Activated T-helper 1 cell treated with anti-CD3 and anti-CD28 coated beads, Interleukin-12 subunit alpha, Interleukin-12 subunit beta, Interleukin-2, Interleukin-4 antibody, amounts not matched to agents 30 ng/mL and 10 ng/mL and 1 ng/mL, durations not matched to agents 14 hours and 24 hours and 36 hours (primary cell): ENCODE data around the gene ACSS1. TPM values are rescaled to one million over a fixed set of nuclear protein-coding genes. Genes with fewer than 3 reads are reported as not detected.
"Not testable (repeated sequence)": the region's sequence is repeated elsewhere in the genome, so short reads cannot be mapped to it uniquely, and the experiment has no call there.

Experiments
- DNase-seq: peaks from one replicate; pipeline ENCODE4 v3.0.0; 2021; ENCODE audit warnings: low spot score
- H3K27ac Mint-ChIP-seq: one replicate; pipeline ENCODE4 v1.8.0; 2021; ENCODE audit warnings: mild to moderate bottlenecking, mixed read lengths
- H3K27me3 Mint-ChIP-seq: one replicate; pipeline ENCODE4 v1.8.0; 2022; ENCODE audit warnings: mild to moderate bottlenecking, moderate library complexity, mixed read lengths; ENCODE audit not compliant: insufficient read depth
- H3K36me3 Mint-ChIP-seq: one replicate; pipeline ENCODE4 v1.8.0; 2021; ENCODE audit warnings: low read depth, mixed read lengths
- H3K4me1 Mint-ChIP-seq: one replicate; pipeline ENCODE4 v1.8.0; 2021; ENCODE audit warnings: low read depth, mixed read lengths
- H3K4me3 Mint-ChIP-seq: one replicate; pipeline ENCODE4 v1.8.0; 2021; ENCODE audit warnings: mild to moderate bottlenecking, moderate library complexity, mixed read lengths
- H3K9me3 Mint-ChIP-seq: one replicate; pipeline ENCODE4 v1.8.0; 2021; ENCODE audit warnings: mixed read lengths
- intact Hi-C: fragments of 100-400 bp; cut with micrococcal nuclease; formaldehyde crosslinking; loops from one replicate; pipeline ENCODE4 v1.15.1; 2024
- total RNA-seq: library from RNA; stranded (reverse); gene quantifications from 2 replicates; pipeline ENCODE4 v1.2.3, GENCODE V29; 2022

The ACSS1 gene
- total RNA-seq, 1 donor from 2014 or later, result 11.7 TPM

GRCh38 chr20:25011831-25012241 is 46.1 kb downstream of the ACSS1 start:
- no peaks in the 10 kb centered on the region for H3K9me3 Mint-ChIP-seq
- H3K36me3 Mint-ChIP-seq, result peaks cover 7% of the 10 kb centered on the region
- no peak for DNase-seq
- no peak overlapping the region for H3K4me3 Mint-ChIP-seq
- H3K27me3 Mint-ChIP-seq, result no peaks in the 10 kb centered on the region
- H3K4me1 Mint-ChIP-seq, result no peaks in the 10 kb centered on the region
- H3K27ac Mint-ChIP-seq, result no peak overlapping the region
- intact Hi-C loops, result no loop called here

GRCh38 chr20:25011261-25011660 is 46.7 kb downstream of the ACSS1 start:
- H3K9me3 Mint-ChIP-seq, result no peaks in the 10 kb centered on the region
- H3K27ac Mint-ChIP-seq, result no peak overlapping the region
- intact Hi-C loops, result no loop called here
- peaks cover 7% of the 10 kb centered on the region for H3K36me3 Mint-ChIP-seq
- H3K4me3 Mint-ChIP-seq, result no peak overlapping the region
- H3K27me3 Mint-ChIP-seq, result no peaks in the 10 kb centered on the region
- DNase-seq, result no peak
- H3K4me1 Mint-ChIP-seq, result no peaks in the 10 kb centered on the region

GRCh38 chr20:25009218-25010145 is 48.5 kb downstream of the ACSS1 start:
- no peaks in the 10 kb centered on the region for H3K4me1 Mint-ChIP-seq
- DNase-seq, result no peak
- no peak overlapping the region for H3K27ac Mint-ChIP-seq
- no peaks in the 10 kb centered on the region for H3K9me3 Mint-ChIP-seq
- no peak overlapping the region for H3K4me3 Mint-ChIP-seq
- H3K36me3 Mint-ChIP-seq, result peaks cover 6% of the 10 kb centered on the region
- no peaks in the 10 kb centered on the region for H3K27me3 Mint-ChIP-seq
- intact Hi-C loops, result no loop called here

- Mint-ChIP-seq H3K27me3 (no peaks in the 10 kb centered on the region), H3K36me3 (peaks cover 4% of the 10 kb centered on the region), H3K9me3 (no peaks in the 10 kb centered on the region), H3K4me1 (no peaks in the 10 kb centered on the region), H3K4me3 (no peak overlapping the region), H3K27ac (no peak overlapping the region)
- DNase-seq, result no peak
- intact Hi-C loops, result no loop called here
These were observed 49.3 kb downstream of the ACSS1 start for GRCh38 chr20:25008388-25009217.

DNA sequence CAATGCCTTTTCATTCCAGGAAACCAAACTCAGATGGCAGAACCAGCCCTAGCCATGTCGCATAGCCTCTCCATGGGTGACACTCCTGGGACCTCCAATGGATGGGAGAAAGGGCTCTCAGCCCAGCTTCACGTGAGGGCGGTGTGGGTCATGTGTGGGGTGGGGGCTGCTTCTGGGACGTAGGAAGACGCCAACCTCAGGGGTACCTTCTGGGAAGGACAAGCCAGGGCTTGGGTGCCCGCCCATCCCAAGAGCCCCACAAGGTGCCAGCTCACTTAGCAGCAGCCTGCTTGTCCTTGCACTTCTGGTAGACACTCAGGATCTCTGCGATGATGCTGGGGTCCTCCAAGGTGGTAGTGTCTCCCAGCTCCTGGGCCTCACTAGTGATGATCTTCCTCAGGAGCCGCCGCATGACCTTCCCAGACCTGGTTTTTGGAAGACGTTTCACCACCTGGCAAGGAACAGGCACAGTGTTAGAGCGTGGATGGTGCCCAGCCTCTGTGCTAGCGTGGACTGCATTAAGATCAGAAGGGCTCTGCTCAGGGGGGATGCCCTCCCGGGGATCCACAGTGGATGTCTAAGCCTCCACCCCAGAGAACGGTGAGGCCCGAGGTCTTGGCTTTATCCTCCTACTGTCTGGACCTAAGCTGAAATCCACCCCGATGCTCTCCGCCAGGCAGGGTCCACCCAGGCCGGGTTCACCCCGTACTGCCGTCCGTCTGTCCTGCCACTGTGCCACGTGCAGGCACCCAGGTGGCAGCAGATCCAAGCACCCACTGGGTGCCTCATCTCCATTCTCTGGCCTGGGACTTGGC is 50.2 kb downstream of the ACSS1 start:
- peaks cover 4% of the 10 kb centered on the region for H3K36me3 Mint-ChIP-seq
- no peak overlapping the region for H3K27ac Mint-ChIP-seq
- intact Hi-C loops, result no loop called here
- no peaks in the 10 kb centered on the region for H3K4me1 Mint-ChIP-seq
- no peaks in the 10 kb centered on the region for H3K27me3 Mint-ChIP-seq
- no peak overlapping the region for H3K4me3 Mint-ChIP-seq
- no peaks in the 10 kb centered on the region for H3K9me3 Mint-ChIP-seq
- DNase-seq, result no peak

- intact Hi-C loops, result no loop called here
- no peaks in the 10 kb centered on the region for H3K27me3 Mint-ChIP-seq
- H3K36me3 Mint-ChIP-seq, result peaks cover 4% of the 10 kb centered on the region
- H3K27ac Mint-ChIP-seq, result no peak overlapping the region
- H3K4me3 Mint-ChIP-seq, result no peak overlapping the region
- no peaks in the 10 kb centered on the region for H3K9me3 Mint-ChIP-seq
- no peak for DNase-seq
- H3K4me1 Mint-ChIP-seq, result no peaks in the 10 kb centered on the region
These were observed 51.3 kb downstream of the ACSS1 start for GRCh38 chr20:25006431-25007167.

GRCh38 chr20:25005661-25006060 is 52.3 kb downstream of the ACSS1 start:
- Mint-ChIP-seq H3K27me3 (no peaks in the 10 kb centered on the region), H3K4me3 (no peak overlapping the region), H3K9me3 (no peaks in the 10 kb centered on the region), H3K27ac (no peak overlapping the region), H3K36me3 (peaks cover 4% of the 10 kb centered on the region), H3K4me1 (no peaks in the 10 kb centered on the region)
- intact Hi-C loops, result no loop called here
- no peak for DNase-seq

GRCh38 chr20:25005220-25005619 is 52.7 kb downstream of the ACSS1 start:
- Mint-ChIP-seq H3K4me3 (no peak overlapping the region), H3K27me3 (peaks cover 3% of the 10 kb centered on the region), H3K27ac (no peak overlapping the region), H3K4me1 (no peaks in the 10 kb centered on the region), H3K36me3 (peaks cover 4% of the 10 kb centered on the region), H3K9me3 (no peaks in the 10 kb centered on the region)
- intact Hi-C loops, result no loop called here
- no peak for DNase-seq

DNA sequence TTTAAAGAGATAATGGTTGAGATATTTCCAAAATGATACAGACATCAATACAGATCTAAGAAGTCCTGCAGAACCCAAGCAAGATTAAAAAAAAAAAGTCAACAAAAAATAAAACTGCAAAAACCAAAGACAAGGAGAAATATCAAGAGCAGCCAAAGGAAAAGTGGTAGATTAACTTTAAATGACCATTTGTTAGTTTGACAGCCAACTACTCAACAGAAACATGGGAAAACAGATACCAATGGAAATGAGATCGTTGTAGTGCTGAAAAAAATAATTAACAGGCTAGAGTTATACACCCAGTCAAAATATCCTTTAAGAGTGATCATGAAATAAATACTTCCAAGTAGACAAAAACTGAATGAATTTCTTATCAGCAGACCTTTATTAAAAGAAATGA is 54.9 kb downstream of the ACSS1 start:
- Mint-ChIP-seq H3K4me3 (no peak overlapping the region), H3K27ac (no peak overlapping the region), H3K36me3 (peaks cover 2% of the 10 kb centered on the region)

GRCh38 chr20:25001323-25001722 is 56.6 kb downstream of the ACSS1 start:
- H3K4me1 Mint-ChIP-seq, intact Hi-C loops, H3K9me3 Mint-ChIP-seq, H3K4me3 Mint-ChIP-seq, H3K36me3 Mint-ChIP-seq, DNase-seq, H3K27ac Mint-ChIP-seq: not testable (repeated sequence)
- peaks cover 19% of the 10 kb centered on the region for H3K27me3 Mint-ChIP-seq

More for the DNA sequence above, 54.9 kb downstream of the ACSS1 start:
- no peaks in the 10 kb centered on the region for H3K4me1 Mint-ChIP-seq
- DNase-seq, result no peak
- intact Hi-C loops, result no loop called here
- no peaks in the 10 kb centered on the region for H3K9me3 Mint-ChIP-seq
- H3K27me3 Mint-ChIP-seq, result peaks cover 11% of the 10 kb centered on the region

DNA sequence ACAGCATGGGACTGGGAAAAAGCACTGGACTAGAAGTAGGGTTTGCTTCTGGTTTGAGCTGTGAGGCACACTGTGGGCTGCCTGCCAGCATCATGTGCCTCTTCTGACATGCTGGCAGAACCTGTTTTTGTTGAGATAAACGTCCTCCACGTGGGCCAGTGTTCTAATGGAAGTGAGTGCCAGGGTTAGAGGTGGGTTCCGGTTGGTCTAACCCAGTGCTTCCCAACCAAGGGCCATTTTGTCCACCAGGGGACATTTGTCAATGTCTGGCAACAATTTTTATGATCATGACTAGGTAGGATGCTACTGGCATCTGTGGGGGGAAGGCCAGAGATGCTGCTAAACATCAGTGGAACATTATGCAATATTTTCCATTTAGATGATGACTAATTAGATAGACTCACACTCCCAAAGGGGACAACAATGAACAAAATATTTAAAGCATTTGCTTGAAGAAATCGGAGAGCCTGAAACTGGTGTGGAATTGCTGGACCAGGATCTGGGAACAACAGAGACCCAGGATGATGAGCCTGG is 57.6 kb downstream of the ACSS1 start:
- Mint-ChIP-seq H3K9me3 (no peaks in the 10 kb centered on the region), H3K4me3 (no peak overlapping the region), H3K27ac (no peak overlapping the region), H3K27me3 (peaks cover 22% of the 10 kb centered on the region), H3K36me3 (no peaks in the 10 kb centered on the region), H3K4me1 (no peaks in the 10 kb centered on the region)
- intact Hi-C loops, result no loop called here
- DNase-seq, result no peak

- peaks cover 22% of the 10 kb centered on the region for H3K27me3 Mint-ChIP-seq
- H3K27ac Mint-ChIP-seq, result no peak overlapping the region
- H3K9me3 Mint-ChIP-seq, result no peaks in the 10 kb centered on the region
- H3K4me3 Mint-ChIP-seq, result no peak overlapping the region
- H3K4me1 Mint-ChIP-seq, result peaks cover 6% of the 10 kb centered on the region
- H3K36me3 Mint-ChIP-seq, result no peaks in the 10 kb centered on the region
- intact Hi-C loops, result no loop called here
- DNase-seq, result no peak
These were observed 58.4 kb downstream of the ACSS1 start for GRCh38 chr20:24999568-24999967.
